T47D (cell line): ENCODE results near the gene USP46.

Experiments
- DNase-seq, 2 experiments: peaks; one replicate each; pipeline versions ENCODE4 v3.0.0 to v3.0.0-alpha.2; 2011 to 2012; ENCODE audit warnings: low read depth in 1 of 2, low spot score in 1 of 2
- JUND ChIP-seq: IDR thresholded peaks from 2 replicates; pipeline ENCODE4 v1.6.1; 2012; ENCODE audit warnings: low read depth
- in situ Hi-C: cut with HindIII; loops from 2 replicates; pipeline ENCODE4 v1.10.0; 2016; ENCODE audit warnings: low sequenced_read_pairs, low pct_unique_long_range_greater_than_20kb

USP46 gene

DNA sequence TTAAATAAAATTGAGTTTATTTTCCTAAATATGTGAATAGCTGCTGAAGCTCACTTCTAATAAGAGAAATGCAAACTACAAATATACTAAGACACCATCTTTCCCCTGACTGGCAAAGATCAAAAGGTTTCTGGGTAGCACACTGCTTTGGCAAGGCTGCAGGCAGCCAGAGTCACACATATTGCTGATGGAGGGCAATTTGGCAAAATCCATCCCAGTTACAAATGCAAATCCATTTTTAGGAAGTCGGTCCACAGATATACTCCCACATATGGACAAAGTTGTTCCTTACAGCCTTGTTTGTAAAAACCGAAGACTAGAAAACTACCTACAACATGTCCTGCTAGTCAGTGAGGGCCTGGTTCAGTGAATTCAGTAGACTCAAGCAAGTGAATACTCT lies 12.4 kb downstream of the USP46 start:
- no peak for TF ChIP-seq JUND
- no peak for DNase-seq
- in situ Hi-C loops = no loop called here

DNA sequence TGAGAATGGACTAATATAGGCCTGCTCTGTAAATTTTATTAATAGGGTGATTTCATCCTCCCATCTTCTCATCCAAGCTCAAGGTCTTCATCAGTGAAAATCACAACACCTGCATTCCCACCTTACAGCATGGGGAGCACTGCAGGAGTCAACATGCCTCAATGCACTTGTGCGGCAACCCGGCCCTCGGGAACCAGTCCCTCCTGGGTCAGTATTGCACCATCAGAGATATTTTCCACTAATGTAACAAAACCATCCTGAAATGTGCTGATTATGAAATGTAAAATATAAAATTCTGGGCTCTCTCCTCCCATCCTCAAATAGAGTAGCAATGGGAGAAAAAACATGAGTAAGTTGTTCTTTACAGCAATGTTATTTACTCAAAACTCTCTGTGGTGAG lies 13.0 kb downstream of the USP46 start:
- in situ Hi-C loops = no loop called here
- DNase-seq = no peak
- no peak for TF ChIP-seq JUND

DNA sequence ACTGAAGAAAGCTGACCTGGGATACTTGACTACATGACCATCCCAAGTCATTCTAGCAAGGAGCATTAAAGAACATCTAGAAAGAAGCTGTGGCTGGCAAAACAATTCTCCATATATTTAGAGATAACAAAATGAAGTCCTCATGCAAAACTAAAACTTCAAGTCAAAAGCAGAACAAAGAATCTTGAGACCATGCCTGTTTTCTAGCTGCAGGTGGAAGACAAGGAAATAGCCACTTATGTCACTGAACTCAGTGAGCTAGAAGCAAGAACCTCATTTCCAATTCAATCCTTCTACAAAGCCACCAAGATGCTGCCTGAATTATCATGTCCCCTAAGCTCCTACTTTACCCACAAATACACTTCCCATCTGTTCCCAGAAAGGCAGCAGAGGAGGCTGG lies 13.8 kb downstream of the USP46 start:
- in situ Hi-C loops = no loop called here
- DNase-seq = no peak
- no peak for TF ChIP-seq JUND

DNA sequence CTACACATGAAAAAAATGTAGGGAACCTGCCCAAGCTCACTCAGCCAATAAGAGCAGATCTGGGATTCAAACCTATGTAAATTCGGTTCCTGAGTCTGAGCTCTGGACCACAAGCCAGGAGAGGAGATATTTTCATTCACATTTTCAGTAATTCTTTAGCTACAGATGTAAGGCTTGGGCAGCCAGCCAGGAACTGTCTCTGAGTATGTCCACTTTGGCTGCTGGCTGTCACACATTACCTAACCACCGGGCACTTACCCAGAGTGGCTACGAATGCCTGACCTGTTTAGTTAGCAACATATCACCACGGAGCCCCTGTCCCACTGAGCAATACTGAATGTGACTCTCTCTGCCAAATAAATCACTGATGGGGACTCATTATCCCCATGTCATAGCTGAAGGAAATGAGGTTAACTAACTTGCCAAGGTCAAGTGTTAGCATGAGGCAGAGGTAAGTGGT lies 15.3 kb downstream of the USP46 start:
- in situ Hi-C loops = no loop called here
- peak in 1 of 2 experiments; percentile 27 for DNase-seq
- TF ChIP-seq JUND = no peak

DNA sequence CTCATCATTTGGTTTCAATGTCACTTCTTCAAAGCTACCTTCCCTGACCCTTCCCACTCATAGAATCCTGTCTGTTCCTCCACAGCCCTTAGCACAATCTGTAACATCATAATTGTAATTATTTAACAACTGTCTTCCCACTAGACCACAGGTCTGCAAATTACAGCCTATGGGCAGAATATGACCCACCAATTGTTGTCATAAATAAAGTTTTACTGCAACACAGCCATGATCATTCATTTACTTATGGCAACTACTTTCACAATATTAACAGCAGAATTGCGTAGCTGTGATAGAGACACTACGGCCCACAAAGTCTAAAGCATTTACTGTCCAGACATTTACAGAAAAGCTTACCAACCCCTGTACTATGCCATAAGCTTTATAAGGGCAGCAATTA lies 15.9 kb downstream of the USP46 start:
- in situ Hi-C loops = no loop called here
- no peak for TF ChIP-seq JUND
- no peak for DNase-seq

DNA sequence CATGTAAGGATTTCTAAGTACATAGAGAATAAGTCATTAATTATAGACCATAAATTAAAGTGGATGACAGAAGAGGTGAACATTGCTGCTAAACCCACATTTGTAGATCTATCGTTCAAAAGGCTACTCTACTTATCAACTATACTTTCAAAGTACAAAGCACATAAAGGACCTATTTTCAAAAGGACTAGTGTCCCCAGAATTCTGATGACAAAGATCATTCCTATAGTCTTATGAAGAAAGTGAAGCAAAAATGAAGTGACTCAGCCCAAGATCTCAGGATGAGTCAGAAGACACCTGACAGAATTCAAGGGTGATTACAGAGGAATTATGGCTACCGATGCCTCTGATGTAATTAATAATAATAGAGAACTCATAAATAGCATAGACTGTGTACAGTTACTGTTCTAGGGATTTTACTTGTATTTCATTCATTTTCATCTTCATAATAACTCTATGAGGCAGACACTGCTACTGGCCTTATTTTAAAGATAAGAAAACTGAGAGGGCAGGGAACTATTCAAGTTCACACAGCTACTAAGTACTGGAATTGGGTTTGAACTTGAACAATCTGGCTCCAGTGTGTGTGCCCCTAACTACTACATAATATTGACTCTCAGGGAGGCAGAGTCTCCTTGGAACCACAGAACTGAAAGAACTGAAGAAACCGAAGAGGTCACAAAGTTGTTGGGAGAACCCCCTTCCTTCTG lies 17.1 kb downstream of the USP46 start:
- DNase-seq = no peak
- no peak for TF ChIP-seq JUND
- in situ Hi-C loops = no loop called here

DNA sequence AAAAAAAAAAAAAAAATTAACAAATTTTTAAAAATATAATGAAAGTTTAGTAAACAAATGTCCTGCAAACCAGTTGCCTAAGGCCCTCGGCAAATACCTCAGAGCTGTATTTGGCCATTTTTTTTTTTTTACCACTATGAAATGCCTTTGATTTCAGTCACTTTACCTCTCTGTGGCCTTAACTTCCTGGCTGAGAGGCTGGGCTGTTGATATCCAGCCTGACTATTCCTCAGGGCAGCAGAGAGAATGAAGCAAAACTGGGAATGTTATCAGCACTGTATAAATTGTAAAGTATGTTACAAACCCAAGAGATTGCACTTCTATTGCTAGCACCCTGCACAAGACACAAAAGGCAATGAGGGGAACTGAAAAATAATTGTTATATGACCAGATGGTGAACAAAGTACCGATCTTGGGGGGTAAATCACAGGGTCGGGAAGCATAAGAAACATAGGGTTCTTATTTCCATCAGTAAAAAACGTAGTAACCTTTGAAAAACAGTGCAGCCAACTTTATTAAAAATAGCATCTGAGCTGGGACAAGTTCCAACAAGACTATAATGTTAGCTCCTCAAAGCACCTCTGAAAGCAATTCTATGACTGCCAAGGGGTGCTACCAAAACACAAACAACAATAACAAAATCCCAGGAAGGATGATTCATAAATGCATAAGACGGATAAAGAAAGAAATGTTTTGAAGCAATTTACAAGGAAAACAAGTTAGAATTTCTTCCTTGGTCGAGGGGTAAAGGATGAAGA lies 18.1 kb downstream of the USP46 start:
- no peak for TF ChIP-seq JUND
- DNase-seq = no peak
- in situ Hi-C loops = no loop called here

DNA sequence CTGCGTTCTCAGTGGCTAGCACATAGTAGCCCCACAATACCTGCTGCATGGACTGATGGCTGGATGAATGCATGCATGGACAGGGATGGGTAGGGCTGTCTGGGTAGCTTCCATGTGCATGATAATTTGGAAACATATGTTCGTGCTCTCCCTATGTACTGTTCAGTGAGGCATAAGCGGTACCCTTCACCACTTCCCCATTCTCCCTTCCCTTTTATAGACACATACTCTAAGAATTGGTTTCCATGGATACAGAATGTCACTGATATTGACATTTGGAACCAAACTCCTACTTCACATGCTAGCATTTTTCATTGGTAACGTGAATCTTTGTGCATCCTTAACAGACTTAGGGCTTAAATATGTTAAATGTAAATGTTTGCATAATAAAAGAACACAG lies 20.4 kb downstream of the USP46 start:
- in situ Hi-C loops = no loop called here
- no peak for TF ChIP-seq JUND
- DNase-seq = no peak

DNA sequence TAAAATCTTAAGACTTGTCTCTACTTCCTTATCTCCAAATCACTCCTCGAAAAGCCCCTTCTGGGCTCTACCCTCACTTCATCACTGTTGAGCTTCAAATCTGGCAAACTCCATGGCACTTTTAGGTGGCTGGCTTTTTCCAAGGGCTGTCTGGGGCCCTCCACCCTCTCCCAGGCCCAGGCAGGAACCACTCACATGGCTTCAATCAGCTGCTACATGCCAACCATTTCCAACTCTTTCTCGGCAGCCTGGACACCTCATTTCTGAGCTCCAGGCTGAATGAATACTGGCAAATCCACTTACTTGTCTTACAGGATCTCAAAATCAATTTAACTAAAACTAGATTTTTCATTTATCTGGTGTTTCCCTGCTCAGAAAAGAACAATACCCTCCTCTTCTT lies 22.0 kb downstream of the USP46 start:
- no peak for DNase-seq
- in situ Hi-C loops = no loop called here
- TF ChIP-seq JUND = no peak

DNA sequence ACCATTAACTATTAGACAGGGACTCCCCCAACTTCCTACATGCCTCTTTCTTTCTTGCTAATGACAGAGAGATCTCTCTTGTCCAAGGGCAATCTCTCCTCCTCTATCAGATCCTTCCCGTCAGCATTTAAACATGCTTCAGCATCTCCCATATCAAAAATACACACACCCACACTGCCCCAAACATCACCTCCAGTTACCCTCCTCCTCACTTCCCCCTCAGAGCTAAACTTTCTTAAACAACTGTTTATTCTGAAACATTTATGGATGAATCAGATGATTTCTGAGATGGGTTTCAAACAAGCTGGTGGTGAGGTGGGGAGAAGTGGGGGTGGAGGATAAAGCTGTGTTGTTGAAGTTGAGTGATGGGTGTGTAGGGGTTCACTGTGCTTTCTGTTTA lies 23.5 kb downstream of the USP46 start:
- no peak for DNase-seq
- no peak for TF ChIP-seq JUND
- in situ Hi-C loops = no loop called here

DNA sequence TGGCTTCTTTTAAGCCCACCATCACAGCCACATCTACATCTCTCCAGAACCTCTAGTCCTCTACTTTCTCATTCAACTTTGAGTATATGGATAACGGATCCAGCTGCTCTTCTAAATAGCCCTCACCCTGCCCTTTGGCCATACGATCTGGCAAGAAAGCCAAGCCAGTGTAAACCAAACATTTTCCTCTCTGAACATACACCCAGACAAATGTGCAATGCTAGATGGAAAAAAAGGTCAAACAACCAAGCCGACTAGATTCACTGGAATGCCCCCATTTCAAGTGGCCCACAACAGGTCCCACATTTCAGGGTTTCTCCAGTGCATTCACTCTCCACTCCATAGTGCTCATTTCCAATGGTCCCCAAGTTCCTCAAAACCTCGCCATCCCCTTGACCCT lies 24.0 kb downstream of the USP46 start:
- in situ Hi-C loops = no loop called here
- DNase-seq = no peak
- TF ChIP-seq JUND = no peak

DNA sequence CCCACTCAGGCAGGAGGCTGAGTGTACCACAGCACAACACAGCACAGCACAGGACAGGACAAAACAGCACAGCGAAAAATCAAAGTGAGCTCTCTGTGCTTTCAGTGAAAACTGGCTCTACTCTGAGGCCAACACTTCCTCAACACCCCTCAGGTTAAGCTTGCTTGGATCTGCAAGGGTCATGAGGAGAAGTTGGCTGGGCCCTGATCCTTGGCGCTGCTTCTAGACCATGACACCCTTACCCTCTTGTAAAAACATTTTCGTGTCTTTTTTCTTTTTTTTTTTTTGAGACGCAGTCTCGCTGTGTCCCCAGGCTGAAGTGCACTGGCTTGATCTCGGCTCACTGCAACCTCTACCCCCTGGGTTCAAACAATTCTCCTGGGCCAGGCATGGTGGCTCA lies 25.3 kb downstream of the USP46 start:
- in situ Hi-C loops = no loop called here
- TF ChIP-seq JUND = no peak
- no peak for DNase-seq

DNA sequence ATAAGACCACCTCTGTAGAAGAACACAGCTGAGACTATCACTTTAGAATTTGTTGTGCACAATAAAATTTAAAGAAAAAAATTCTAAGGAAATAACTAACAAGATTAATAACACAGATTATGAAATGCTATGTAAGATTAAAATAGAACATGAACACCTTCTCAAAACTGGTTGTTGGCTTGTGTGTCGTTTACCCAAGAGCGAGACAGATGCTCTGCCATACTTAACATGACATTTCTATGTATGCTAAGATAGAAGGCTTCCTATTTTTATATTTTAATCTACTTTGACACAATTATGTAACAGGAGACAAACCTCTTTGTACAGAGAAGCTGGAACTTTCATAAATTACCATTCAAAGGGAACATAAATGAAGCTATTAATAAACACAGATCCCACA lies 30.1 kb downstream of the USP46 start:
- in situ Hi-C loops = no loop called here
- no peak for DNase-seq
- no peak for TF ChIP-seq JUND
